SKM-1 treated with dmso at 0.1 percent for 144 hours (cell line): Measurements from ENCODE around the gene PLA2R1.

ENCODE experiments used
- DNase-seq: peaks from one replicate; lab custom pipeline; 2025; ENCODE audit not compliant: unreplicated experiment; lab: John Stamatoyannopoulos, UW

The PLA2R1 gene

DNA sequence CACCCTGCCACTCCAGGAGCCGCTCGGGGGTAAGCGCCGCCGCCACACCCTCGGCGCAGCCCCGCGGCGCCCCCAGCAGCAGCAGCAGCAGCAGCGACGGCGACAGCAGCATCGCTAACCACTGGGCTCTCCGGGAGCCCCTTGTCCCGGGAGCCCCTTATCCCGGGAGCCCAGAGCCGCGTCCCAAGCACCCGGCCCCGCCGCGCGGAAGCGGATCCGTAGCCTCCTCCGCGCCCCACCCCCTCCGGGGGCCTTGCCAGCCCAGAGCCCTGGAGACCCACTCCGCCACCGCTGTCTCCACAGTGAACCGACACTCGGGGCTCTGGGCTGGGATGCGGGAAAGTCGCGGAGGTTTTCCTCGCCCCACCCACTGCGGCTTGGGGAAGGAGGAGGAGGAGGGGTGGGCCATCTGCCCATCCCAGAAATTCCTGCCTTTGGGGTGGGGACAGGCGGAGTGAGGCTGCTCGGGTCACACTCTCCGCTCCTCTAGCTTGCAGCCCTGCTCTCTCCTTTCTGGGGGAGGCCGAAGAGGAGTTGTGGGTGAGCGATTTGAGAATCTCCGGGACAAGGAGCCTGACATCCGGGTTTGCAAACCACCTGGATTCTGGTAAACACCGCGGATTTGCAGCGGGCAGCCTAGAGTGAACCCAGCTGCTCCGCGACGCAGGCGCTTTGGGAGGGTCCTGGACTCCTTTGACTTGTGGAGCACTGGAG lies at the start of gene PLA2R1:
Gene PLA2R1 (minus strand): TSS at position 324 of the 714 bp plus-strand sequence. CDS start 212 bp downstream, at position 112.
- DNase-seq, result no peak

DNA sequence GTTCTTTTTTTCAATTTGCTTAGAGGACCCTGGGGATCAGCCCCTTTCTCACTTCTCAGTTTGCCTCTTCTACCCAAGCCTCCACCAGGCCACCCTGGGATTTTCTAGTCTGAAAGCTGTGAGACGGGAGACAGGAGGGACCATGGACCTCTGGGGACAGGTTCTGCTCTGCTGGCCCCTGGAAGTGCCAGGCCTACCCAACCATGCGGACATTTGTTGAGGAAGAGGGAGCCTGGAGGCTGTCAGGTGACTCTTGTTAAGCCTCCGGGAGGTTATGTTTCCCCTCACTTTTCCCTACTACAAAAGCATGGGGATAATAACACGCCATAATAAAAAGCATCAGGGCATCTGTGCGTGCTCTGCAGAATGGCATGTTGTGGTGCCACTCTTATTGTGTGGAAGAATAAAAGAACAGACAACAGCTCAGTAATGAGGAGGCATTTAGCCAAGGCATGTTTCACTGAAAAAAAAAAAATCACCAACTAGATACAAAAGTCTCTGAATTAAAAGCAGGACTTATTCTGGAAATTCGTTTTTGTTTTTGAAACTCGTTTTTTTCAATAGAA lies 48.3 kb upstream of the PLA2R1 start:
- no peak for DNase-seq

DNA sequence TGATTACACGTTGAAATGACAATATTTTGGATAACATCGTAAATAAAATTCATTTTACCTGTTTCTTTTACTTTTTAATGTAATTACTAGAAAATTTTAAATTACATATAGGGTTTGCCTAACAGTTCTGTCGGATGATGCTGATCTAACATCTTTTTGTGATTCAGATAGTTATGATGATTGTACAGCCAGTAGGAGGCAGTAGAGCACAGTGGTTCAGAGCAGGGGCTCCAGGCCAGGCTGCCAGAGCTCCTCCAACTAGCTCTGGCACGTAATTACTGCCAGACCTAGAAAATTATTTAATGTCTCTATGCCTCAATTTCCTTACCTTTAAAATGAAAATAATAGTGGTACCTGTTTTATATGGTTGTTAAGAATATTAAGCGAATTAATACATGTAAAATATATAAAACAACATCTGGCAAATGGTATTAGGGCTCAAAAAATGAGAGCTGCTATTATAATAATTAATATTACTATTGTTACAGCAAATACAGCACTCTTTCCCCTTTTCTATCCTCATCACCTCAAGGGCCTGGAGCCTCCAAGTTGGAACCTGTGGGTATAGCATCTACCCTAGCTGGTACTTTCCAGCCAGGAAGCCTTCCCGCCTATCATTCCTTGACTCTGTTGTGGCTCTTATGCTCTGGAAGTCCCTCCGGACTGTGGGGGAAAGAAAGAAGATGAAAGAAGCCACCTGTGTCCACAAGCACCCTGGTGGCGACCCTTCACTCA lies 47.7 kb upstream of the PLA2R1 start:
- DNase-seq, result peak; percentile 50

DNA sequence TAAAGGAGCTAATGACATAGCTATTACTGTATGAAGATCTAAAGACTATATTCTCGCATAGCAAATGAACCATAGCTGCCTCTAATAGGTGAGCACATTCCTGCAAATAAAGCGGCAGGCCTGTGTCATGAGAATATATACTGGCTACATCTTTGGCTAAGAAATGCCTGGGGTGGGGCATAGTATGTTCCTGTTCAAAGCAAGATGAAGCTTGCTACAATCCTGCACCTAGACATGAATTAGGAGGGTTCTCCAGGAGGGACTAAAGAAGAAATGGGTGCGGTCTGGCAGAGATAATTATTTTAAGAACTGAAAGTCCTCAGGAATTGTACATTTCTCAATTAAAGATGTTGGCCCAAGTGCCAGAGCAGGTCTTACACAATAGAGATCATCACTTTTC lies 46.8 kb upstream of the PLA2R1 start:
- no peak for DNase-seq

DNA sequence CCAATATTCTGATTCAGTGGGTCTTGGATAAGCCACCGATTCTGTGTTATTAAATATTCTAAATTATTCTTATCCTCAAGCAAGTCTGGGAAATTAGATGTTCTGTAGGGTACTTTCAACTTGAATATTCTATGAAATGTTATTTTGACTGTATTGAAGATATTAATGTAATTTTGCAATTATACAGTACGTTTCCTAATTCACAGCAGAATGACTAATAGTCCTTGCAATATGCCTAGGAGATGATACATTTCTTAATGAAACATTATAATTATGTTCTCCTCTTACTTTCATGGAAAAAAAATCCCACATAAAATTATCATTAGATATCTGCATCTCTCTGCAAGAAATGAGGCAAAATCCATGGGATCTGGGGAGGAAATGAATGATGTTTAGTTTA lies 46.2 kb upstream of the PLA2R1 start:
- DNase-seq, result no peak

DNA sequence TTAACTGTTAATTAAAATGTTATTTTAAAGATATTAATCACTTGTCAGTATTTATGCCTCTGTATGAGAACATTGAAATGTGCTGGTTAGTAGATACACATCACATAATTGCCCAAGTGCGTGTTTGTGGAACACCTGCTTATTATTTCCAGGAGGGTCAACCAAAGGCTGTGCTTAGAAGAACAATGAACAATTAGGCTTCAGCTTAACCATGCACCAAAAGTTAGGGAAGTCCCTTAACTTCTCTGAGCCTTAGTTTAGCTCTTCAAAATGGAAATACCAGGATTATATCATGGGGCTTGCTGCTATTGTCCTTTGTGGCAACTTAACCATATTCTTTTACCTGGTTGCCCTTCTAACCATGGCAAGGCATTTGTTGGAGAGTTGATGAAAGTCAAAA lies 43.0 kb upstream of the PLA2R1 start:
- no peak for DNase-seq

DNA sequence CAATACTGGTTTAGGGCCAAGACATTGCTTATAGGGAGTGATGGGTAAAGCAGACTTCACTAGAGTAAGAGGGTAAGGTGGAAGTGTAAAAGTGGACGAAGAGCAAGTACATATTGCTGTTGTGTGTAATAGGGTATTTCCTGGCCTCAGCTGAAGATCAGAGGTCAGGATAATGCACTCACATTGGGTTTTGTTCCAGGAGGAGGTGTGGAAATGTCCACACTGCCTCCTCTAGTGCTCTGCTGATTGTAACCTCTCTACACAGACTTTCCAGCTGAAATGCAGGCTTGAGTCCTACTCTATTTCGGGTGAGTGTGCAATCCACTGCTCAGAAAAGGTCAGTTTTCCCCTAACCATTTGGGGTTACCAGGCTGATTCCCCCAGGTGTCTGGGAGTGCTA lies 41.7 kb upstream of the PLA2R1 start:
- DNase-seq, result no peak

DNA sequence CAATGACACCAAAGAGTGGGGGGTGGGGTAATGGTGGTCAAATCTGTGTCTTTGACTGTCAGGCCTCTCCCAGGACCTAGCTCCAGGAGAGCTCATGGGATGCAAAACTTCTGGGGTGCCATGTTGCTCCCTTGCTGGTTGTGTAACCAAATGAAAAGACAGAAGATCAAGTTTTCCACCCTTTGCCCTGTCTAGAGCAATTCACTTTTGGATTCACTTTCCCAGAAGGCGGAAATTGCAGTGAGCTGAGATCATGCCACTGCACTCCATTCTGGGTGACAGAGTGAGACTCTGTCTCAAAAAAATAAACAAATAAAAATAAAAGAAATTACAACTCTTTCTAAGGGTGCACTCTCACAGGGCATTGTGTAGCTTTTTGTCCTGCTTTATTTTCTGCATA lies 34.9 kb upstream of the PLA2R1 start:
- DNase-seq, result no peak

DNA sequence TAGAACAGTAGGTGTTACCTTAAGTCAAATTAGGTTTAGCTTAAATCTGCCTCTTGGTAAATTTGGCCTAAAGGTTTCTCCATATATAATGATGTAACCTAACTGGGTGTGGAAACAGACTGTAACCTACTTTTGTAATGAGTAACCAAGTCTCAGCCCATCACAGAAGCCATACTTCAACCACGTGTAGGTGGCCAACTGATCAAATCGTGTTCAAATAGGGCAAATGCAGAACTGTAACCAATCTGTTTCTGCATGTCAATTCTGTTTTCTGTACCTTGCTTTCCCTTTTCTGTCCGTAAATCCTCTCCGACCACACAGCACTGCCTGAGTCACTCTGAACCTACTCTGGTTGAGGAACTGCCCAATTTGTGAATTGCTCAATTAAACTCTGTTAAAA lies 34.0 kb upstream of the PLA2R1 start:
- DNase-seq, result peak; percentile 68

DNA sequence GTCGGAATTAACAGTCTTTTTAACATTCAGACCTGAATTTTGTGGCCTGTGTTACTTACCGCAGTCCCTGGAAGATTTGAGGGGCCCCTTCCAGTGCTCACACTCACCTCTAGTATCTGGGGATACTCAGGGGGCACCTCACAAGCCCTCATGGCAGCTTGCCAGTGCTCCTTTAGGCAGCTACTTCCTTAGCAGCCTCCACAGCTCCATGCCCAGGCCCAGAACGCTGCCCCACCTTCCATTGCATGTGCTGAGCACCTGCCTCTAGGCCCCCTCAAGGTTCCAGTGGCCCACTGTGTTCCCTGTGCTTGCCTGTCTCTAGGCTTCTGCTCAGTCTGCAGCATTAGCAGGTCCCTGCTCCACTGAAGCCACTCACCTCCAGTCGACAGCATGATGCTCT lies 30.0 kb upstream of the PLA2R1 start:
- no peak for DNase-seq

DNA sequence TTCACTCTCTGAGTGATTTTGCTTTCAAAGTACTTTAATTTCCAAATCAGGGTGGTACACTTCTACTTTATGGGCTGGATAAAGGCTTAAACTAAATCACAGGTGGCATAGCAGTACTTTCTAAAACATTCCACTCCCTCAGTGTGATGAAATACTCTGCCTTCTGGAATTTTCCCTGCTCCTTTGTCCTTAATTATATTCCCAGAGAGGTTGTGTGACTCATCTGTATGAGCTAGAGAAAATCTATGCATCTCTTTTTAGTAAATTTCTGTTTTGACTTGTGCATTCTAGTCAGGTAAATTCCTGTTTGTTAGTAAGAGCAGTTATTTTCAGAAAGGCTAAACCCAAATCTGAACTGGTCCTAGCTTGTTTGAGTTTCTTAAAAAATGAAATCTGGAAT lies 29.0 kb upstream of the PLA2R1 start:
- no peak for DNase-seq

DNA sequence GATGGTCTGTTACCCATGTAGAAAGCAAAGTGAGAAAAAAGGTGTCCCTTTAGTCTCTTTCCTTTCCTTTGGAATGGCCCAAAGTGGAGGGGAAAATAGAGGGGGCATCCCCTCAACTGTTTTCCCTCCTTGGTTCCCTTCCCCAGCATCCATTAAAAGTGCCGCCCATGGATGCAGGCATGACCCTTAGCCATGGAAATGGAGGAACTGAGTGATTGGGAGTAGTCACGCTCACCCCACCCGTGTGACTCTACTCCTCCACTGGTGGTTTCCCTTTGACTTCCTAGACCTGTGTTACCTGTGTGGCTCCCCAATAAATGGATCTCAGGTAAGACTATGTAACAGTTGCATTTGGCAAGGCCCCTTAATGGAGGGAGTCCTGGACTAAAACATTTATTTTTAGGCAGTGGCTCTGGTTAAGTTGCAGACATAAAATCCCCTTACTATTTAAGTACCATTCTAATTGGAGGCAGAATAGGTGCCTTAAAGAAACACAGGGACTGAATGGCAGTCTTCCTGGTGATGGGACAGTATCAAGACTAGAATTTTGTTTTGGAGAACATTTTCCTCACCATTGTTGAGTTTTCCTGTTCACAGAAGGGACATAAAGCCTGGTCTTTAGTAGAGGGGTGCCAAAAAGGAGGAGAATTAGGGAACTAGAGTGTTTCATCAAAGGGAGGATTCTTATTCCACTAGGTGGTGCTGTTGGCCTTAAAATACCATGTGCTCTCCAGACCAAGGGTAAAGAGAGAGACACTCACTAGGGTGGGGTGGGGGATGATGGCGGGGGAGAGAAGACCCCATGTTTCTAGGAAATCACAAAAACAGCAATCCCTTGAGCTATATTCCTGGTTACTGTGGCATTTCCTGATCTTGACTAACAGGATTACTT lies 25.7 kb upstream of the PLA2R1 start:
- peak; percentile 38 for DNase-seq

DNA sequence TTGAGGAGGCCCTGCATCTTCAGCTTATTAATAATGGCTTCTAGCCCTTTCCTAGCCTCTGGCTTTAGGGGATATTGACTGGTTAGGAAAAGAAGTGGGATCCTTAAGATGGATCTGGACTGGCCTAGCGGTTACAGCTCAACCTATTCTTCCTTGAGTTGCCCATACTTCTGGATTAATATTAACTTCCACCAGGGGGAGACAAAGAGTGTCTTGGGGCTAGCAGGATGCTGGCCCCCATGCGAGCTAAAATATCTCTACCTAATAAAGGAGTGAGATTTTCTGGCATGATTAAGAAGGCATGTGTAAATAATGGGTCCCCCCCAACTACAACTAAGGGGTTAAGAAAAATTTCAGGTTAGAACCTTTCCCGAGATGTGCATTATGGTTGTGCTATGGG lies 23.2 kb upstream of the PLA2R1 start:
- no peak for DNase-seq

DNA sequence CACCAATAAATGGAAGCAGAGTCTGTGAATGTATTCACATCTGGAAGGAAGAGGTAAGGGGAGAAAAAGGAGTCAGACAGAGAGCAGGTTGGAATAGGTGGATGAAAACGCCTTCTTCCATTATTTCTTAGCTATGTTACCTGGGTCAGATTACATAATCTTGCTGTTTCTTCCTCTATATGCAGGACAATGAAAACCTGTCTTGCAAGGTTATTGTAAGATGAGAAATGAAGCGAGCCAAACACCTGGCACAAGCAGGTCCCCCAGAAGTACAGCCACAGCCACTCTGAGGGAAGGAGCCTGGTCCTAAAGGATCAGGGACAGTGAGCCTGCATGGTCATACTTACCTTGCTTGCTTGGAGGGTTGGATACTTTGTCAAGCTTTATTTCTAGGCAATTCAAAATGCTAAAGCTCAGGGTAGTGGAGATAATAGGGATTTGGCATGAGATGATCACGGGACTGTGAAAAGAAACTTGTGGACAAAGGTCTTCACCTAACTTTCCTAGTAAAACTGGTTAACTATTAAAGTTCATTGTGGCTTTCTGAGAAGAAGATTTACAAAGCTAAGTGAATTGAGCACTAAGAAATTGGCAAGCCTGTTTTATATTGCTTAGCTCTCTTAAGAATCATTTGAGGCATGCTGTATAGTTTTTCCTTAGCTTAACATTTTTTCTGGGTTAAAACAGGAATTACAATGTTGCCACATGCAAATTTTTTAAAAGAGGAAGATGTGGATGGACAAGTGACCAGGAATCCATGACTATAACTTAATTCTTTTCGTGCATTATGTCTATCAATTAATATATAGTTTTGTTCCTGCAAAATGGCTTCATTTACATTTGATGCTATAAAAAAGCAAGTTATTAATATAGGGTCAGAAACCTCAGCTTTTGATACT lies 15.7 kb upstream of the PLA2R1 start:
- no peak for DNase-seq

DNA sequence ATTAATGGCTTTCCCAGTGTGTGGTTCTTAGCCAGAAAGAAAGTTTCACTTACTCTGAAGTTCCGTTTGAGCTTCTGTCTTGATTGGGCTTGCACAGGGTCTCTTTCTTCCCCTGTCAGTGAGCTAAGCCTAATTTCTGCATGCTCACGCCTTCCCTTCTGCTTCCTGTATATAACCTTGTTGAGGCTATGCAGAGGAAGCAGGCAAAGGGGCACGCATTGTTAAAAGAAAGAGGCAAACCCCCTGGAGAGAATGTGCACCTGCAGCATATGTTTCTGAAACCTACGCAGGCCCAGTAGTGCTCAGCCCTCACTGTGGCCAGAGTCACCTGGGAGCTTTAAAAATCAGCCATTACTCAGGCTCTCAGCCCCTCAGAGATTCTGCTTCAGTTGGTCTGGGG lies 14.5 kb upstream of the PLA2R1 start:
- no peak for DNase-seq

DNA sequence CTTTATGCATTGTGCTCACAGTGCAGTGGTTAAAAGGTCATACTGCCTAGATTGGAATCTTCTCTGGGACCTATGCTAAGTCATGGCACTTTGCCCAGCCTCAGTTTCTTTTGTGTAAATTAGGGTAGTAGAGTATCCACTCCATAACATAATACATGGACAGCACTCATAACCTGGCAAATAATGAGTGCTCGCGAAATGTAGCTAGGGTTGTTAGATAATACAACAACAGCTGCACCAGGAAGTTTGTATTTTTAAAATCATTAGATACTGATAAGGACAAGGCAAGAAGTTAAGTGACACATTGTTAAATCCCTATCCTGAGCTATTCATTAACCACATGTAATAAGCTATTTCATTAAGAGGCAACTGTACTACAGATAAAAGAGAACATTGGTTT lies 13.8 kb upstream of the PLA2R1 start:
- no peak for DNase-seq

DNA sequence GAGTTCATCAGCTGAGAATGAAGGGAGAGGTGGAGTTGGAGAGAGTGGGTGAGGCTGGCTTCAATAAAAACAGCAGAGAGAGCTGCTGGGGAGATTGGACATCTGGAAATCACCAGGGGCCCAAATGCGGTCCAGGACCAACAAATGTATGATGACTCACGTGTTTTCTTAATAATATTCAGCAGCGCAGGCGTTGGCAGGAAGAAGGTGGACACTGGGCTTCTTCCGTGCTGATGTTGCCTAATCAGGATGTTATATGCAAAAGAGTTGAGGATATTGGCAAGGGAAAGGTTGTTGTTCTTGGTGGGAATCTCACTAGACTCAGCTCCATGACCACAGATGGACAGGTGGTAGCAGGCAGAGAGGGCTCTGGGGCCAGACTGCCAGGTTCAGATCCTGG lies 12.8 kb upstream of the PLA2R1 start:
- no peak for DNase-seq

DNA sequence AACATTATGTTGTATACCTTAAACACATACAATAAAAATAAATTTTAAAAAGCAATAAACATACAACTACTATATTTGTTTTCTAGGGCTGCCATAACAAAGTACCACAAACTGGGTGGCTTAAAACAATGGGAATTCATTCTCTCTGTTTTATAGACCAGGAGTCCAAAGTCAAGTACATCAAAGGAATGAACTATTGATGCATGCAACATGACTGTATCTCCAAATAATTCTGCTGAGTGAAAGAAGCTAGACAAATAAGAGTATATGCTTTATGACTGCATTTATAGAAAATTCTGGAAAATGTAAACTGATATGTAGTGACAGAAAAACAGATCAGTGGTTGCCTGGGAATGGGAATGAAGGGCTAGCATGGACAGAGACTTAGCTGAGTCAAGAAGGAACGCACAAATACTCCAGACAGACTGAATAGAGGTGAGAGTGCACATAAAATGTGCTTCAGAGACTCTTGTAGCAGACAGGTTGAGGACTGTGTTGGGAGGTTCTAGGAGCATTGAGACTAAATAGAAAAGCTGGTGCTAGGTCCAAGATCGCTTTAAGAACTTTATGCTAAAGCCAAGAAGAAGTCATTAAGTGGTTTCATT lies 11.0 kb upstream of the PLA2R1 start:
- DNase-seq, result no peak

DNA sequence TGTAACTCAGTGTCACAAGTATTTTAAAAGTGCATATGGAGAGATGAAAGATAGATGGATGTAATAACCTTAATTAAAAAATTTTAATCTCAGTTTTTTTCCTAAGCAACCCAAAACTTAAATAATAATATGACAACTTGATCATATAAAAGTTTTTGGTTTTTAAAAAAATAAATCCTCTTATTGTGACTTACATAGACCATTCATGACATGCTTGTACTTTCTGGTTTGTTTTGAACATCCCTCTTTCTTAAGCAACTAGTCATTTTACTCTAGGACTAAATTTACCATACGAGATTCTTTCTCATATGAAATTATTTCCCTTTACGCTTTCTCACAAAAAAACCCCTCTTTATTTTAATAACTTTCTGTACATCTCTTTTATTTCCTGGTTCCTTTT lies 6.5 kb upstream of the PLA2R1 start:
- DNase-seq, result no peak

DNA sequence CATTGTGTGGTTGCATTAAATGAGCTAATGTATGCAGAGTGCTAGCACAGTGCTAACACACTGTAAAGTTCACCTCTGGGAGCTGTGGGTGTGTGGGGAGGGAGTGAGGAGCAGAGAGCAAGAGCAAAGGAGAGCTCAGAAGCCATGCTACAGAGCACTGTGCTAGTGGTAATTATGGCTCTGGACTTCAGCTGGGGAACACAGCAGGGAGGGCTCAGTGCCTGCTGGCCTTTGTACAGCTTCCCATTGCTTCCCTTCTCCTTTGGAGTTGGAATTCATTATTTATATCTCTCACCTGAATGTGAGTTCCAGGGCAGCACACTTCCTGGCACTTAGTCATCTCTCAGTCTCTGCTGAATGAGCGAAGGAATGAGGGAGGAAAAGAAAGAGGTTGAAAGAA lies 2.5 kb upstream of the PLA2R1 start:
- no peak for DNase-seq
